ENCODE measurements around the gene FTO. TPM values are rescaled to one million over a fixed set of nuclear protein-coding genes. Genes with fewer than 3 reads are reported as not detected.

Gene FTO
- total and polyA plus RNA-seq, 2 of the 13 experiments (the other 11 are each of a cell fraction or from before 2014, with no cell fraction given) = 41.6 to 55.8 TPM

GRCh38 chr16:53955221-53955875 is 251.4 kb downstream of the FTO start:
- Histone ChIP-seq H3K36me3 (replicated peaks in 1 of 2; ENCODE audit: control insufficient read depth in 1 of 2, insufficient read depth in 2 of 2, low read length in 2 of 2) (no peaks in the 10 kb centered on the region), H3K4me2 (ENCODE audit: low read depth, low read length) (no peak overlapping the region), H3K9ac (ENCODE audit: insufficient read depth, low read depth, low read length) (no peak overlapping the region), H3K79me2 (ENCODE audit: insufficient read depth, low read length) (no peaks in the 10 kb centered on the region), H3K4me3 (replicated peaks in 1 of 3; ENCODE audit: insufficient read depth in 1 of 3, low read depth in 2 of 3, low read length in 3 of 3) (no peak overlapping the region), H3K4me1 (ENCODE audit: insufficient read depth, low read length) (peaks cover 9% of the 10 kb centered on the region), H3K27me3 (ENCODE audit: control insufficient read depth in 1 of 2, insufficient read depth in 2 of 2, low read length in 2 of 2) (no peaks in the 10 kb centered on the region), H3K9me3 (ENCODE audit: low read length) (no peaks in the 10 kb centered on the region), H3K27ac (ENCODE audit: extremely low read length, insufficient read depth, low read length) (no peak overlapping the region), H4K20me1 (ENCODE audit: insufficient read depth, low read length) (no peaks in the 10 kb centered on the region), H2AFZ (ENCODE audit: low read length) (no peak overlapping the region)
- TF ChIP-seq ZNF547 (CRISPR knock-in tag; IDR thresholded peaks at IDR 0.05) (no peak), RNF2 (conservative IDR thresholded peaks at IDR 0.05; ENCODE audit: low read depth) (no peak), MATR3 (CRISPR knock-in tag; IDR thresholded peaks at IDR 0.05) (no peak), CC2D1A (CRISPR knock-in tag; IDR thresholded peaks at IDR 0.05) (no peak), ATRX (CRISPR knock-in tag; IDR thresholded peaks at IDR 0.05; ENCODE audit: borderline replicate concordance) (no peak), ZNF652 (CRISPR knock-in tag; IDR thresholded peaks at IDR 0.05; ENCODE audit: borderline replicate concordance, low read depth) (no peak), REXO4 (CRISPR knock-in tag; IDR thresholded peaks at IDR 0.05; ENCODE audit: borderline replicate concordance) (no peak)
- TF ChIP-seq, protein P1, sequence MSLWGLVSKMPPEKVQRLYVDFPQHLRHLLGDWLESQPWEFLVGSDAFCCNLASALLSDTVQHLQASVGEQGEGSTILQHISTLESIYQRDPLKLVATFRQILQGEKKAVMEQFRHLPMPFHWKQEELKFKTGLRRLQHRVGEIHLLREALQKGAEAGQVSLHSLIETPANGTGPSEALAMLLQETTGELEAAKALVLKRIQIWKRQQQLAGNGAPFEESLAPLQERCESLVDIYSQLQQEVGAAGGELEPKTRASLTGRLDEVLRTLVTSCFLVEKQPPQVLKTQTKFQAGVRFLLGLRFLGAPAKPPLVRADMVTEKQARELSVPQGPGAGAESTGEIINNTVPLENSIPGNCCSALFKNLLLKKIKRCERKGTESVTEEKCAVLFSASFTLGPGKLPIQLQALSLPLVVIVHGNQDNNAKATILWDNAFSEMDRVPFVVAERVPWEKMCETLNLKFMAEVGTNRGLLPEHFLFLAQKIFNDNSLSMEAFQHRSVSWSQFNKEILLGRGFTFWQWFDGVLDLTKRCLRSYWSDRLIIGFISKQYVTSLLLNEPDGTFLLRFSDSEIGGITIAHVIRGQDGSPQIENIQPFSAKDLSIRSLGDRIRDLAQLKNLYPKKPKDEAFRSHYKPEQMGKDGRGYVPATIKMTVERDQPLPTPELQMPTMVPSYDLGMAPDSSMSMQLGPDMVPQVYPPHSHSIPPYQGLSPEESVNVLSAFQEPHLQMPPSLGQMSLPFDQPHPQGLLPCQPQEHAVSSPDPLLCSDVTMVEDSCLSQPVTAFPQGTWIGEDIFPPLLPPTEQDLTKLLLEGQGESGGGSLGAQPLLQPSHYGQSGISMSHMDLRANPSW (CRISPR knock-in tag; IDR thresholded peaks at IDR 0.05; ENCODE audit: borderline replicate concordance) = no peak
- WGBS (ENCODE audit: low lambda C conversion rate) = 97% methylated on average over 2 of the region's 2 CpGs
- ATAC-seq (no peak), DNase-seq (ENCODE audit: low spot score) (no peak), FAIRE-seq (no peak)
- intact Hi-C loops (cut with micrococcal nuclease; ENCODE audit: unreplicated experiment) = no loop called here
- in situ Hi-C loops (cut with HindIII; ENCODE audit: extremely low pct_ligation_motif_present, low pct_unique_long_range_greater_than_20kb) = no loop called here
- BruUV-seq (replicated peaks) = no TSS peak
- ChIA-PET POLR2A (no interaction called here), CTCF (ENCODE audit: low intra/inter-chr PET ratio, low total read pairs) (no interaction called here)
